GM15510 (cell line): Measurements from ENCODE around the gene RND3.

ENCODE experiments used
- POLR2A ChIP-seq: IDR thresholded peaks from 3 replicates; pipeline ENCODE4 v1.6.1; 2011; ENCODE audit warnings: borderline replicate concordance; ENCODE audit not compliant: insufficient read length; ENCODE audit errors: extremely low read depth

Gene RND3

DNA sequence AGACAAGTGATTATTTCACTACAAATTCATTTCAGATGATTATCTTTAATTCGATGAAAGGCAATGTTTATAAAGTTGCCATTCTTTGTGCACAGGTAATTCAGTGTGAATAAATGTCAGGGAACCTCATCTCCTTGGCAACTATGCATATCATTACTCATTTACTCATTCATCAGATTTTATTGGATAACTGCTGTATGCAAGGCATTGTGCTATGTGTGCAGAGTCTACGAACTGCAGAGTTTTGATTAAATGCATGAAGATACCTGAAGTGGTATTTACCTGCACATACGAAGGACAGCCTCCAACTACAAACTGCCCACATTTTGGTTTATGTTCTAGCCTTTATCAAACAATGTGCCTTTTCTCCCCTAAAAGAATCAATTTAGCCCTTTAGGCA lies 3.5 kb downstream of the RND3 start:
- no peak for TF ChIP-seq POLR2A

DNA sequence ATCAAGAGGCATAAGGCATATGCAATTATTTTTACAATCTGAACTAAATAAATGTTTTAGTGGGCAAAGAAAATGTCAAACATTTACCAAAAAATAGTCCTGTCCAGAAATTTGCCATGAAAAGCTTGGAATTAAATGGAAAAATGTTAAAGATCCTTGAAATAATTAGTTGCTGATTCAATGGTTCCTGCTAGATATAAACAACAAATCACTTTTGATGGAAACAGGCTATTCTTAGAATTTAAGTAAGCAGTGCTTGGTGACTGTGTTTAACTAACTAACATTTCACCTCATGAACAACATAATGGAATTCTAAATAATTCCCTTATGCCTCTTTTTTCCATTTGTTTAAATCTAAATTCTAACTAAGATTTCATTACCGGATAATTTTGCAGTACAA lies 3.9 kb downstream of the RND3 start:
- no peak for TF ChIP-seq POLR2A

DNA sequence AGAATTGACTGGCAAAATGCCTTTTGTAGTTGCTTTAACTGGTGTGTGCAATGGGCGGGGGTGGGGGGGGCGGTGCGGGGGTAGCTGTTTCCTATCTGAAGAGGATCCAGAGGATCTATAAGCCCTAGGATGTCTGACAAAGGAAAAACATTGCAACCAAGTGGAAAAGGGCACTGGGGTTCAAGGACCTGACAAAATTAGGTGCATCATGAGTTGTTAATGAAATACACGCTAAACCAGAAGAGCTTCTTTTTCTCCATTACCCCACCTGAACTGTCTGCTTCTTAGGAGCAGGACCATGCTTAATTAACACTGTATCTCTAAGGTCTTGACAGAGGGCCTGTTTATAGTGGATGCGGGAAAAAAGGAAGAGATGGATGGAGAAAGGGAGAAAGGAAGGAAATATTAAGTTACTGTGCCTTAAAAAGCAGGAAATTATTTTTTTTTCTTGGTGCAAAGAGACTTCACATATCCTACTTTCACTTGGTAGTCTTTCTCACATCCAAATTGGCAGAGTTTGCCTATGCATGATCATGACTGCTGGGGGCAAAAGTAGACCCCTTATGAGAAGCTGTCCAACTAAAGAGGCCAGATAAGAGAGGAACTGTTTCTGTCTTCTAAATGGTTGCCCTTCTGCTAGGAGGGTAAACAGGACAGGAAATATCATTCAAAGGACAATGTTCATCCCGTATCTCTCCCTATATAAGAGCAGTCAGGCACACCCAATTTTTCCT lies 4.6 kb downstream of the RND3 start:
- no peak for TF ChIP-seq POLR2A

DNA sequence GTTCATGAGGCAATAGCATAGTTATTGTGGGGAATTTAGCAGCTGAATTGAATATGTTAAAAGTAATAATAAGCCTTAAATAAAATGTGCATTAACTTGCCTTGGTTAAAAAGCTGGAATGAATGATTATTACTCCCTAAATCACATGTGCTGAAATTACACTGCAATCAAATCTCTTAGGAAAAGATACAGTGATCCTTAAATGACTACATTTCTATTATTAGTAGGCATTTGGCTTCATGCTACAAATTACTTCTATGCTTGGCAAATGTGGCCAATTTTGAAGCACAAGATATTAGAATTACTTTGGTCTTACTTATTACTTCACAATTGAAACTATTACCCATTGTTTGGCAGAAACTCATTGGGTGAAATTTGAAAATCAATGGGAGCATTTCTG lies 5.4 kb downstream of the RND3 start:
- TF ChIP-seq POLR2A, result no peak

DNA sequence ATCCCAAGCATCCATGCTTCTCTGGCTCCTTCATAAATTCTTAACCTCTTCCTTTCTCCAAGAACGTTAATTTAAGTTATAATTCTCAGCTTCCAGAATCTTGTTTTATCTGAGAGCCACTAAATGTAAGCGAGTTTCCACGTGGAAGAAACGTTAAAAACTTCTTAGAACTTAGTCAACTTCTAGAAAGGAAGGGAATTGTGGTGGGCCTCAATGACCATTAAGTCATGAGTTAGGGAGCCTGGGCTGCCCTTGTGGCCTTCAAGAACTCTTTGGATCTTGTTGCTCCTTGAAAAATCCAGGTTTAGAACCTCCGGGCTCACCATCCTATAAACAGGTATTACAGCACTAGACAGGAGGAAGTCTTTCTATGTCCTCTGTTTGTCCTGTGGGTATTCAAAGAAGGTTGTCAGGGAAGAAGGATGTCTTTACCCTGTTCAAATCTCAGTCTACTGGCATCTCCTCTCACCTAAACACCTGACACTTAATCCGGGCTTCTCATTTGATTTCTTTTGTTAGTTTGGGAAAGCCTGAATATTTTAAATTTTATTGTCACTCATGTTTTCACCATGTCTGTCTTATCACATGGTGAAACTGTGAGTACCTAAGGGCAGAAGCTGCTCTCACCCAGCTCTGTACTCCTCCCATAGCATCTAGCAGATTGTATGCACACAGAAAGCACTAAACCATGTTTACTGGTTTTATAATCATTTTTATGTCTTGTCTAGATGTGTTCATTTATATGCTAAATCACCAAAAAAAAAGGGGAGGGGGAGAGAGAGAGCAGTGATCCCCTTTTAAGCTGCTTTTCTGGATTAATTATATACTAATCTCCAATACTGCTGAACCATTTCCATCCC lies 6.3 kb downstream of the RND3 start:
- TF ChIP-seq POLR2A, result no peak

DNA sequence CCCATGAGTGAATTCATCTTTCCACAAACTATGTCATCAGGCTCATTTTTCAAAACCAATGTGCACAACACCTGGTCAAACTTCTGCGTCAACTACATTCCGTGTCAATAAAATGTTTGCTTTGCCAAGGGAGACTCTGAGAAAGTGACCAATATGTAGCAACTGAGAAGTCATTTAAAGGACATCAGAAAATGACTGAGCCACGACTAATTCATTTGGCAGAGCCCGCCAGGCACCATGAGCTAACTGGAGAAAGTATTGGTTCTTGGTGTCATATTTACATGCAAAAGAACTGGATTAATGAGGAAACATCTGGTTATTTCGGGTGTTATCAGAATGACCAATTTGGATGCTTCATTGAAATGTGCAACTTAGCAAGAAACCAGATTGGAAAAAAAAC lies 7.2 kb downstream of the RND3 start:
- no peak for TF ChIP-seq POLR2A

DNA sequence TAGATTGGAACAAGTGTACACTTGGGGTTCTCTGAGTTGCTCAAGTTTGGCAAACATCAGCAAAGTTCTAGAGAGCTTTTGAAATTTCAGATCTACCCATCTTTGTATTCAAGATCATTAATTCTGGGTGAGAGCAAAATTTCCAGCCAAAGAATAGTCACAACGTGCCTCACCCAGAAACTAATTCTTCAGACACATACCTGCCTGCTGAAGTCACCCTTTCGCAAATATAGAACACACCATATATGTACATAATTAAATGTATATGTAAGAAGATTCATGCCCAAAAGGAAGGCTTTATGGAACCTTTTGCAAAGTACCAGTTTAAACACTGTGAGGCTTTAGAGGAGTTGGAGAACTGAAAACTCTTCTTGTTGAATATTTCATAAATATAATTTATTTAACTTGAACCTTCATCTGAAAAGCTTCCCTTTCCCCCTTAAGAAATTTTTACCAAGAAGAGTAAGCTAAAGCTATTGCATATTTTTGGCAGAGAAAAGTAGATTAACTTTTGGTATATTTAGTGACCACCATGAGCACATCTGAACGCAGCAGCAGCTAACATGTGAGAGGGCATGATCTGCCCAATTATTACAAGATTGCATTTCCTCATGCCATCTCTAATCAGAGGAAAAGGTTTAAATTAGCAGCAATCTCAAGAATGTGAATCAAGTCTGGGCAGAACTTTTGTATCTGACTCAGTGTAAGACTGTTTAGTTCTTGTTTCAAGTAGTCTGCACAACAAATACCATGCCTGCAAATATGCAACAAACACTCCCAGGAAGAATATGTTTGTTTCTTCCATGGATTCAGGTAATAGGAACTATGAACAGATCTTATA lies 8.2 kb downstream of the RND3 start:
- TF ChIP-seq POLR2A, result no peak

DNA sequence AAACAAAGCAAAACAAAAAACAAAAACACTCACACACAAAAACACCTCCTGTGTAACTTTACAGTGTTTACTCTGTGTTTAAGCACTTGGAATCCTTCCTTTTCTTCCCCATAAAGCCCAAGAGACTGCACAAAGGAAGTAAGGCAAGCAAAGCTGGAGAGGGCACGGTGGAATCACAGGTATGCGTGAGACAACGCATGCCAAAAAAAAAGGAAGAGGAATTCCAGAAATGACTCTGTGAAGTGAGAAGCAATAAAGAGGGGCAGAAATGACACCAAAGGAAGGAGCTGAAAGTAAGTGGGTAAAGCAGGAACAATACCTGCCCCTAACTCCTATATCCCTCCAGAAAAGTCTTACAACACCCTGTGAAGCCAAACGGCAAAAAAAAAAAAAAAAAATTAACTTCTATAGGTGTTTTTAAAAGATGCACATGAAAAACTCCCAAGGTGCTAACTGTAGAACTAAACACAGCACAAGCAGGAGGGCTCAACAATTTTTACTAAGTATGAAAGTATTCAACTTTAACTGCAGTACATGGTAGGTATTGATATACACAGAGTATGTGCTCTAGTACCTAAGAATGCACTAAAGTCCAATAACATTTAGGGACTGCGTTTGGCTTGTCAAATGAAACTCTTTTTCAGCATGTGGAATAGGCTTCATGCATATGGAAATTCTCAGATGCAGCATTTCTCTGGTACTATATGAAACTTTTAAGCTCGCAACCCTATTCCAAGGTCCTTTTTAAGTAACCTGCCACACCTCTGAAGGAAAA lies 9.1 kb downstream of the RND3 start:
- no peak for TF ChIP-seq POLR2A

DNA sequence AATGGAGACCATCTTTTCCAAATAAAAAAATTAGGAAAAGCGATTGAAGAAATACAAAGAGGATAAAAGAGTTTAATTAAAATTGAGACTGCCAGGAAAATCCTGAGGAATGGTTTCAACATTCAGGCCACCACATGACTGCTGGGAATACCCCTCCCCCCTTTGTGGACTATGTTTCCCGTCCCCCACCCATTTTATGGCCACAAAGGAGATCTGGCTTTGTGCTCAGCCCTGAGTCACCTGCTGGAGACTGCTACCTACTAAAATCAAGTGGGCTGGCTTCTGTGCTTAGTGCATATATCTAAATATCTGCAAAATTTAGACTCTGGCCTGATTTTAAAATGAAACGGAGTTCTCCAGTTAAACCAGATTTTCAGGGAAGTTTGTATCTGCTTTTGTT lies 10.1 kb downstream of the RND3 start:
- TF ChIP-seq POLR2A, result no peak

DNA sequence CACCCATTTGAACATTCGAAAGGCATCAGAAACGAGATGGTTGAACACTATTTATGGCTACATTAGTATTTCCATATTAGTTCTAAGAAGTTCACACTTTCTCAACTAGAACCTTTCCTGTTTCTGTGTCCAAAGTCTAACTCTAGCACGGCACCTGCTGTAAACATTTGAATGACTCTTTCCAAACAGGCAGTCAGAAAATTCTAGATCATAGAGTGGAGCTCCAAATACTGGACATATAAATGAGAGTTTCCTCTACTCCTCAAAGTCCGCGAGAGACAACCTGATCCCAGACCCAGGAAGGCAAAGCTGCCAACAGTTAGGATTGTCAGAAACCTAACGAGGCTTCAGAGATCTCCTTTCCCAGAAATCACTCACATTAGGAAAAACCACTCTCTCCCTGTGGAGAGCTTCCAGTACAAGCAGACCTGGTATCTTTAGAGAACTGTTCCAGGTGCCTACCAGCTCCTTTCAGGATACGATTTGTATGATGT lies 10.6 kb downstream of the RND3 start:
- TF ChIP-seq POLR2A, result no peak

DNA sequence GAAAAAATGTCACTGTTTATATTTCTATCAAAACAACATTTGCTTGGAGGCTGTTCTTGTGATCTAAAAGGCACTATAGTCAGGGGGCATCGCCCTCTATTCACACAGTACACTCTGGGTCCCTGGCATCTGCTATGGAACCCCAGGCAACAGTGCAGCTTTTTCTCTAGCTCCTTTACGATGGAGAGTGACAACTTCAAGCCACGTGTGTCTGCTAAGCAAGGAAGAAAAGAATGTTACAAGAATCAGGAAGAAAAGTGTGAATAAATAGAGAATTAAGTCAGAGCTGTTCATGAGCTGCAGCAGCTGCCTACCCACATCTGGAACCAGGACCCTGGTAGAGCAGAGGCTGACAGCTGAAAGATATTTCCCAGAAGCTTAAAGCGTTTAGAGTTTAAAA lies 11.2 kb downstream of the RND3 start:
- no peak for TF ChIP-seq POLR2A

DNA sequence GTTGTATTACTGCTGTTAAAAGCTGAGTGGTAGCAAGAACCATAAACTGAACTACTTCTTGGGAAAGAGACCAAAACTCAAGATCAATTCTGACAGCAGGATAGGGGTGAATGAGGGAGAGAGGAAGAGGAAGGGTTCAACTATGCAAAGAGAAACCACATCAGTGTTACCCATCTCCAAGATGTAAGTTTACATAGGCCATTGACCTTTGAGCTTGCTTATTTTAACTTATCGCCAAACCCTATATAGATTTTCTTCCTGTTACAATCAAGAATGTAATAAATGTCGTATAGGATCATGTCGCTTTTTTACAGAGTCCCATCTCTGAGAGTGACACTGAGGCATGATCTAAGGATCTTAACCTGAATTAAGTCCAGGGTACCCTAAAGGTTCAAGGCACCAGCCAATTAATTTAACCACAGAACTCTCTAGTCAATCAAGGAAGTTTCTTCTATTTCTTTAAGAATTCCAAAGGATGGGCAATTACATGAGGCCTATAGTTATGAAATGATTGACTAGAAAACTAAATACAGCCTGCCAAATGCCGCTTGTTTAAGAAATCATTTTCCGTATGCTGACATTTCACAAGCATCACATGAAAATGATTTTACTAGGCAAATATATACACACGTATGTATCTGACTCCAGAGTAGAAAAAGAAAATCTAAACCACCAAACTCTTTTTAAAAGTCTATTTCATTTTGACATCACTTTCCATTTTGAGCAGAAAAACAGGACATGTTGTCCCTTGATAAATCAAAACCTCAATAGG lies 11.8 kb downstream of the RND3 start:
- TF ChIP-seq POLR2A, result no peak

DNA sequence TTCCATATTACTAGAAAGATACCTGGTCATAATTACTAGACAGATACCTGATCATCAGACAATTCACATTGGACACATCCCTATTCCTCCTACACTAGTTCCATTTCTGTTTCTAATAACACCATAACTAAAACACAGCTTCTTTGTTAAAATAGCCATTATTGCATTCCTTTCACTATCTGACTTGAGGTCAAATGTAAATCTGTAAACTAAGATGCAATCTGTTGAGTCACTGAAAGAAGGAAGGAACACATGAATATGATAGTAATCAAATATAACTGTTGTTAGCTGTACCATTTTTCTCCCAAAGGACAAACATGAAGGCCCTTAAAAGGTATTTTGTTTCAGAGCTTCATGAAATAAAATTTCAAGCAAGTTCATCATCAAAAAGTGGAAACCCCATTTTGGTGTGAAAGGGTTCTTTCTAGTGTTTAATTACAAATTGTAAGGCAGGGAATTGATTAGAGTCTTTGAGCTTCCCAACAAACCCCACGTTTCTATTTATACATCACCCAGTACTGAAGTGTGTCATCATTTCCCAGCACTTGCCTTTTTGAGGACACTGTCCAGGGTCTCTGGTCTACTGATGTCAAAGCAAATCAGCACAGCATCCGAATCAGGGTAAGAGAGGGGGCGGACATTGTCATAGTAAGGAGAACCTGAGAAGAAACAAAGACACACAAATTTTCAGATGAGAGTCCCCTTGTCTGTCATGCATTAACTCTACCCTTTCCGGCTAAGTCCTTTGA lies 13.0 kb downstream of the RND3 start:
- no peak for TF ChIP-seq POLR2A

DNA sequence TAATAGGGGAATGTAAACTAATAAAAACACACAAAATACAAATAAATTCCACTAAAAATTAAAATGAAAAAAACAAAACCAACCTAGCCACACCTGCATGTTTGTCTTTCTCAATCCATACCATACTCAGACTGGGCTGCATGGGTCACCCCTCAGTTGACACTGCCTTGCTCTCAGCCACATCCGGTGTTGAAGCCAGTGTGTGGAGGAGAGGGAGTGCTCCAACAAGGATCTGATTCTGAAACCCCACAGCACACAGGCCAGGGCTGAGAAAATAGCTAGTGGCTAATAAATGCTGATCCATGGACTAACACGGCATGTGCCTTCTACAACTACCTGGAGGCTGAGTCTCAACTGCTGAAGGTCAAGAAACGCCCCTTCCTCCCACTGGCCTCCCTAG lies 13.7 kb downstream of the RND3 start:
- TF ChIP-seq POLR2A, result no peak

DNA sequence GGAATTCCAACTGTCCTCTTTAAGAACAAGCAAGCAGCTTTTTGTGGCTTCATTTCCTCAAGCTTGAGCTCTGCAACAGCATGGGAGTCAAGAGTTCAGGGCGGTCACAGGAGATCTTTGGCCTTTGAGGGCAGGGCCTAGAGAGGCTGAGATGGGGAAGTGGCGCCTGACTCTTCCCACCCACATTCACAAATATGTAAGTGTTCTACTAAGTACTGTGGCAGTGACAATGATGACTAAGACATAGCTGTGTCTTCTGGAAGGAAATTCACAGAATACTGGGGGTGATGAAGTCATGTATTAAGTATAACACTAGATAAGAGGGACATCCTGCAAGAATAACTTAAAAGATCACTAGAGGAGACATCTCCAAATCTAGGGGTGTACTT lies 15.0 kb downstream of the RND3 start:
- no peak for TF ChIP-seq POLR2A
